ENCODE measurements around the gene THOC3. TPM values are rescaled to one million over a fixed set of nuclear protein-coding genes. Genes with fewer than 3 reads are reported as not detected.
"Not testable (repeated sequence)": the region's sequence is repeated elsewhere in the genome, so short reads cannot be mapped to it uniquely, and the experiment has no call there.

The THOC3 gene
- total RNA-seq, 1 donor from 2014 or later, result 60.6 TPM

GRCh38 chr5:175960228-175960627, 7.9 kb downstream of the THOC3 start:
- not testable (repeated sequence) for DNase-seq (ENCODE audit: low spot score in 2 of 2, unreplicated experiment in 2 of 2); H3K4me1 Mint-ChIP-seq; H3K9me3 Mint-ChIP-seq; H3K27ac Mint-ChIP-seq; H3K4me3 Mint-ChIP-seq; H3K36me3 Mint-ChIP-seq; H3K27me3 Mint-ChIP-seq (ENCODE audit: low read depth)

- not testable (repeated sequence) for H3K27ac Mint-ChIP-seq; H3K27me3 Mint-ChIP-seq (ENCODE audit: low read depth); H3K36me3 Mint-ChIP-seq; DNase-seq (ENCODE audit: low spot score in 2 of 2, unreplicated experiment in 2 of 2); H3K4me1 Mint-ChIP-seq; H3K4me3 Mint-ChIP-seq; H3K9me3 Mint-ChIP-seq
Observed at GRCh38 chr5:175958515-175958914, 9.6 kb downstream of the THOC3 start.

GRCh38 chr5:175954107-175954506, 14.0 kb downstream of the THOC3 start:
- not testable (repeated sequence) for H3K27ac Mint-ChIP-seq; H3K4me3 Mint-ChIP-seq; H3K4me1 Mint-ChIP-seq; DNase-seq (ENCODE audit: low spot score in 2 of 2, unreplicated experiment in 2 of 2); H3K27me3 Mint-ChIP-seq (ENCODE audit: low read depth); H3K36me3 Mint-ChIP-seq; H3K9me3 Mint-ChIP-seq

- H3K36me3 Mint-ChIP-seq; H3K4me1 Mint-ChIP-seq; H3K4me3 Mint-ChIP-seq; H3K9me3 Mint-ChIP-seq; H3K27ac Mint-ChIP-seq; DNase-seq (ENCODE audit: low spot score in 2 of 2, unreplicated experiment in 2 of 2); H3K27me3 Mint-ChIP-seq (ENCODE audit: low read depth): not testable (repeated sequence)
Observed at GRCh38 chr5:175952810-175953209, 15.3 kb downstream of the THOC3 start.

GRCh38 chr5:175951339-175951969, 16.7 kb downstream of the THOC3 start:
- H3K27me3 Mint-ChIP-seq (ENCODE audit: low read depth); DNase-seq (ENCODE audit: low spot score in 2 of 2, unreplicated experiment in 2 of 2); H3K4me3 Mint-ChIP-seq; H3K36me3 Mint-ChIP-seq; H3K27ac Mint-ChIP-seq; H3K9me3 Mint-ChIP-seq; H3K4me1 Mint-ChIP-seq: not testable (repeated sequence)

- not testable (repeated sequence) for H3K36me3 Mint-ChIP-seq; DNase-seq (ENCODE audit: low spot score in 2 of 2, unreplicated experiment in 2 of 2); H3K27ac Mint-ChIP-seq; H3K4me1 Mint-ChIP-seq; H3K4me3 Mint-ChIP-seq; H3K9me3 Mint-ChIP-seq; H3K27me3 Mint-ChIP-seq (ENCODE audit: low read depth)
Observed at GRCh38 chr5:175948329-175949108, 19.6 kb downstream of the THOC3 start.

GRCh38 chr5:175943253-175943652, 24.9 kb downstream of the THOC3 start:
- H3K9me3 Mint-ChIP-seq; H3K27ac Mint-ChIP-seq; H3K4me3 Mint-ChIP-seq; H3K27me3 Mint-ChIP-seq (ENCODE audit: low read depth); H3K4me1 Mint-ChIP-seq; DNase-seq (ENCODE audit: low spot score in 2 of 2, unreplicated experiment in 2 of 2); H3K36me3 Mint-ChIP-seq: not testable (repeated sequence)

- not testable (repeated sequence) for DNase-seq (ENCODE audit: low spot score in 2 of 2, unreplicated experiment in 2 of 2); H3K27ac Mint-ChIP-seq; H3K9me3 Mint-ChIP-seq; H3K4me1 Mint-ChIP-seq; H3K4me3 Mint-ChIP-seq; H3K36me3 Mint-ChIP-seq; H3K27me3 Mint-ChIP-seq (ENCODE audit: low read depth)
Observed at GRCh38 chr5:175940632-175941031, 27.5 kb downstream of the THOC3 start.

GRCh38 chr5:175938489-175938888, 29.6 kb downstream of the THOC3 start:
- H3K4me1 Mint-ChIP-seq; H3K36me3 Mint-ChIP-seq; H3K4me3 Mint-ChIP-seq; H3K27ac Mint-ChIP-seq; H3K27me3 Mint-ChIP-seq (ENCODE audit: low read depth); H3K9me3 Mint-ChIP-seq; DNase-seq (ENCODE audit: low spot score in 2 of 2, unreplicated experiment in 2 of 2): not testable (repeated sequence)

- not testable (repeated sequence) for H3K27me3 Mint-ChIP-seq (ENCODE audit: low read depth); DNase-seq (ENCODE audit: low spot score in 2 of 2, unreplicated experiment in 2 of 2); H3K4me1 Mint-ChIP-seq; H3K9me3 Mint-ChIP-seq; H3K4me3 Mint-ChIP-seq; H3K36me3 Mint-ChIP-seq; H3K27ac Mint-ChIP-seq
Observed at GRCh38 chr5:175928752-175929151, 39.4 kb downstream of the THOC3 start.

GRCh38 chr5:175925106-175925505, 43.0 kb downstream of the THOC3 start:
- H3K27me3 Mint-ChIP-seq (ENCODE audit: low read depth); H3K4me3 Mint-ChIP-seq; H3K9me3 Mint-ChIP-seq; H3K27ac Mint-ChIP-seq; H3K4me1 Mint-ChIP-seq; H3K36me3 Mint-ChIP-seq; DNase-seq (ENCODE audit: low spot score in 2 of 2, unreplicated experiment in 2 of 2): not testable (repeated sequence)

Measured in mesothelial cell of epicardium (in vitro differentiated cells).